Measurements from ENCODE around the gene CCDC191.

- TF ChIP-seq, protein P1, sequence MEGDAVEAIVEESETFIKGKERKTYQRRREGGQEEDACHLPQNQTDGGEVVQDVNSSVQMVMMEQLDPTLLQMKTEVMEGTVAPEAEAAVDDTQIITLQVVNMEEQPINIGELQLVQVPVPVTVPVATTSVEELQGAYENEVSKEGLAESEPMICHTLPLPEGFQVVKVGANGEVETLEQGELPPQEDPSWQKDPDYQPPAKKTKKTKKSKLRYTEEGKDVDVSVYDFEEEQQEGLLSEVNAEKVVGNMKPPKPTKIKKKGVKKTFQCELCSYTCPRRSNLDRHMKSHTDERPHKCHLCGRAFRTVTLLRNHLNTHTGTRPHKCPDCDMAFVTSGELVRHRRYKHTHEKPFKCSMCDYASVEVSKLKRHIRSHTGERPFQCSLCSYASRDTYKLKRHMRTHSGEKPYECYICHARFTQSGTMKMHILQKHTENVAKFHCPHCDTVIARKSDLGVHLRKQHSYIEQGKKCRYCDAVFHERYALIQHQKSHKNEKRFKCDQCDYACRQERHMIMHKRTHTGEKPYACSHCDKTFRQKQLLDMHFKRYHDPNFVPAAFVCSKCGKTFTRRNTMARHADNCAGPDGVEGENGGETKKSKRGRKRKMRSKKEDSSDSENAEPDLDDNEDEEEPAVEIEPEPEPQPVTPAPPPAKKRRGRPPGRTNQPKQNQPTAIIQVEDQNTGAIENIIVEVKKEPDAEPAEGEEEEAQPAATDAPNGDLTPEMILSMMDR (IDR thresholded peaks at IDR 0.05; ENCODE audit: low read length), result no peak
- TF ChIP-seq EZH2phosphoT487 (IDR thresholded peaks at IDR 0.05; ENCODE audit: low read length), result no peak
Observed at GRCh38 chr3:114043205-114043604, 13.1 kb downstream of the CCDC191 start.

Measured in MM.1S (cell line).